Mesothelial cell of epicardium (in vitro differentiated cells): ENCODE data around the gene EGF. TPM values are rescaled to one million over a fixed set of nuclear protein-coding genes. Genes with fewer than 3 reads are reported as not detected.

ENCODE experiments used
- DNase-seq, 2 experiments: peaks; one replicate each; pipeline ENCODE4 v3.0.0; 2021; ENCODE audit warnings: low spot score in 2 of 2; ENCODE audit not compliant: unreplicated experiment in 2 of 2
- H3K27ac Mint-ChIP-seq: 2 replicates; pipeline ENCODE4 v1.8.0; 2021; ENCODE audit warnings: mixed read lengths
- H3K27me3 Mint-ChIP-seq: 2 replicates; pipeline ENCODE4 v1.8.0; 2021; ENCODE audit warnings: low read depth, mixed read lengths
- H3K36me3 Mint-ChIP-seq: 2 replicates; pipeline ENCODE4 v1.8.0; 2021; ENCODE audit warnings: mixed read lengths
- H3K4me1 Mint-ChIP-seq: 2 replicates; pipeline ENCODE4 v1.8.0; 2021; ENCODE audit warnings: mixed read lengths
- H3K4me3 Mint-ChIP-seq: 2 replicates; pipeline ENCODE4 v1.8.0; 2021; ENCODE audit warnings: mild to moderate bottlenecking, moderate library complexity, mixed read lengths
- H3K9me3 Mint-ChIP-seq: 2 replicates; pipeline ENCODE4 v1.8.0; 2021; ENCODE audit warnings: mixed read lengths
- total RNA-seq: library from RNA; stranded (reverse); gene quantifications from 3 replicates; pipeline ENCODE4 v1.2.1, GENCODE V29; 2021
- TF ChIP-seq, protein P1 (sequence below): fragments of 200-600 bp; sonication (generic); IDR thresholded peaks from one replicate; pipeline ENCODE4 v1.5.0; 2021; ENCODE audit warnings: antibody characterized with exemption; ENCODE audit not compliant: unreplicated experiment

The EGF gene
- total RNA-seq, 1 donor from 2014 or later = 1.3 TPM

- Mint-ChIP-seq H3K27me3 (no peaks in the 10 kb centered on the region), H3K9me3 (no peaks in the 10 kb centered on the region), H3K27ac (no peak overlapping the region), H3K4me3 (no peak overlapping the region), H3K36me3 (no peaks in the 10 kb centered on the region), H3K4me1 (peaks cover 33% of the 10 kb centered on the region)
- no peak for DNase-seq
- TF ChIP-seq, protein P1, sequence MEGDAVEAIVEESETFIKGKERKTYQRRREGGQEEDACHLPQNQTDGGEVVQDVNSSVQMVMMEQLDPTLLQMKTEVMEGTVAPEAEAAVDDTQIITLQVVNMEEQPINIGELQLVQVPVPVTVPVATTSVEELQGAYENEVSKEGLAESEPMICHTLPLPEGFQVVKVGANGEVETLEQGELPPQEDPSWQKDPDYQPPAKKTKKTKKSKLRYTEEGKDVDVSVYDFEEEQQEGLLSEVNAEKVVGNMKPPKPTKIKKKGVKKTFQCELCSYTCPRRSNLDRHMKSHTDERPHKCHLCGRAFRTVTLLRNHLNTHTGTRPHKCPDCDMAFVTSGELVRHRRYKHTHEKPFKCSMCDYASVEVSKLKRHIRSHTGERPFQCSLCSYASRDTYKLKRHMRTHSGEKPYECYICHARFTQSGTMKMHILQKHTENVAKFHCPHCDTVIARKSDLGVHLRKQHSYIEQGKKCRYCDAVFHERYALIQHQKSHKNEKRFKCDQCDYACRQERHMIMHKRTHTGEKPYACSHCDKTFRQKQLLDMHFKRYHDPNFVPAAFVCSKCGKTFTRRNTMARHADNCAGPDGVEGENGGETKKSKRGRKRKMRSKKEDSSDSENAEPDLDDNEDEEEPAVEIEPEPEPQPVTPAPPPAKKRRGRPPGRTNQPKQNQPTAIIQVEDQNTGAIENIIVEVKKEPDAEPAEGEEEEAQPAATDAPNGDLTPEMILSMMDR = no peak
These were observed 69.3 kb downstream of the EGF start for GRCh38 chr4:109981936-109982335.

DNA sequence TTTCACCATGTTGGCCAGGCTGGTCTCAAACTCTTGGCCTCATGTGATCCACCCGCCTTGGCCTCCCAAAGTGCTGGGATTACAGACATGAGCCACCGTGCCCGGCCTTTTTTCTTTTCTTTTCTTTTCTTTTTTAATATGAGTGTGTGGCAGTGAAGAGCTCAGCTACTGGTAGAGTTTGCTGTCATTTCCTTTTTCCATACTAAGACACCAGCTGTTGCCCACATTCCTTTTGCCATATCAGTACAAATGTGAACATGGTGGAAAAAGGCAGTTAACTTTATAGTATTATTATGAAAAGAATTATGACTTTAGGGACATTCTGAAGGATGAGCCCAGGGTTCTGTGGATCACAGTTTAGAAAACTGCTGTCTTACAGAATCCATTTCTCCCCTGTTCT lies 69.8 kb downstream of the EGF start:
- no peak overlapping the region for H3K27ac Mint-ChIP-seq
- H3K27me3 Mint-ChIP-seq = no peaks in the 10 kb centered on the region
- TF ChIP-seq, protein P1 = no peak
- no peak overlapping the region for H3K4me3 Mint-ChIP-seq
- no peaks in the 10 kb centered on the region for H3K36me3 Mint-ChIP-seq
- peaks cover 33% of the 10 kb centered on the region for H3K4me1 Mint-ChIP-seq
- H3K9me3 Mint-ChIP-seq = no peaks in the 10 kb centered on the region
- DNase-seq = no peak

- TF ChIP-seq, protein P1 = no peak
- Mint-ChIP-seq H3K4me1 (peaks cover 37% of the 10 kb centered on the region), H3K27me3 (no peaks in the 10 kb centered on the region), H3K4me3 (no peak overlapping the region), H3K9me3 (no peaks in the 10 kb centered on the region), H3K36me3 (no peaks in the 10 kb centered on the region), H3K27ac (no peak overlapping the region)
- no peak for DNase-seq
These were observed 73.6 kb downstream of the EGF start for GRCh38 chr4:109985993-109986974.

DNA sequence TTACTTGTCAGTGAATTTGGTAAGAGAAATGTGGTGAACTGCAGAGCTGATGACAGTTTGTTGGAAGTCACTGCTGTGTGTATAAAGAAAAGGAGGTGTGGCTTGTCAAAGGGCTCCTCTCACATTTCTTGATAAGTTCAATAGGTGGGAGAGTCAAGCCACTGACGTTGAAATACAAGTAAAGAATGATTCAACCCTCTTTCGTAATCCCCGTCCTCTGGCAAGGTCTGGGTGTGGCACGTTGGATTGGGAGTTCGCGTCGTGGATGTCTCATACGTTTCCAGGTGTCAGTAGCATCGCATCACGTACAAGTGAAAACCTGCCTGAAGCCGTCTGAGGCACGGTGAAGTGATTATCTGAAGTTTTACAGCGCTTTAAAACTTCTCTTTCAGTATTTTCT lies 76.4 kb downstream of the EGF start:
- H3K27me3 Mint-ChIP-seq = no peaks in the 10 kb centered on the region
- H3K36me3 Mint-ChIP-seq = no peaks in the 10 kb centered on the region
- H3K27ac Mint-ChIP-seq = peak overlapping the region; percentile 81
- TF ChIP-seq, protein P1 = no peak
- peaks cover 42% of the 10 kb centered on the region for H3K4me1 Mint-ChIP-seq
- no peak for DNase-seq
- H3K9me3 Mint-ChIP-seq = no peaks in the 10 kb centered on the region
- peak overlapping the region; percentile 11 for H3K4me3 Mint-ChIP-seq

DNA sequence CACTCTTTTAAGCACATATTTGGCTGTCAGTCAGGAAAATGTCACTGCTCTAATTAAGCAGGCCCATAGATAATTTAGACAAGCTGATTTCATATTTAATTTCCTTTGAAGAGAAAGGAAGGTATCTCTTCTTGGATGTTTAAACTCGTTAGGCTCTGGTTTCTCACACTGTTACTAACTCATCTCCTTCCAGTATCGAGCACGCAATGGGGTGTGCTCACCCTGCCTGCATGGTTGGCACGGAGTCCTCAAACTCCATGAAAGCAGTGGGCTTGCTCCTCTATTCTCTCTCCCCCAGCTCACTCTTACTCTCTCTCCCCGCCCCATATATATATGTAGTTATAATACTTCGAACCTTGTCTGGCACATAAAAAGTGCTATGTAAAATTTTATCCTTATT lies 76.9 kb downstream of the EGF start:
- no peaks in the 10 kb centered on the region for H3K9me3 Mint-ChIP-seq
- DNase-seq = no peak
- no peaks in the 10 kb centered on the region for H3K36me3 Mint-ChIP-seq
- H3K4me1 Mint-ChIP-seq = peaks cover 42% of the 10 kb centered on the region
- H3K27ac Mint-ChIP-seq = peak overlapping the region; percentile 81
- H3K27me3 Mint-ChIP-seq = no peaks in the 10 kb centered on the region
- peak overlapping the region; percentile 11 for H3K4me3 Mint-ChIP-seq
- TF ChIP-seq, protein P1 = no peak
